Right lobe of liver (tissue), 6 donors: ENCODE results near the gene LCE1D. TPM values are rescaled to one million over a fixed set of nuclear protein-coding genes. Genes with fewer than 3 reads are reported as not detected.

Experiments used
- ATAC-seq, 4 donors: fragments of 200-7000 bp; cut with Tn5 transposase; one replicate each; pipeline ENCODE4 v1.9.1; 2020; ENCODE audit warnings: mild to moderate bottlenecking in 4 of 4, moderate library complexity in 4 of 4
- DNase-seq, 3 donors: peaks; one replicate each; pipeline ENCODE4 v3.0.0-alpha.2; 2020
- H3K27ac ChIP-seq, 3 donors: fragments of 200-600 bp; one replicate each; pipeline ENCODE4 v1.8.0; 2022
- H3K27me3 ChIP-seq, 2 donors: fragments of 200-600 bp; one replicate each; pipeline ENCODE4 v1.8.0; 2022
- H3K36me3 ChIP-seq, 4 donors: fragments of 200-600 bp; sonication (generic) in 1 of 4; one replicate each; pipeline versions ENCODE4 v1.5.1 to v1.8.0; 2017 to 2022; ENCODE audit warnings: control low read depth in 1 of 4
- H3K4me1 ChIP-seq, 4 donors: fragments of 200-600 bp; sonication (generic) in 1 of 4; one replicate each; pipeline versions ENCODE4 v1.5.1 to v1.8.0; 2017 to 2022; ENCODE audit warnings: control low read depth in 1 of 4
- H3K4me3 ChIP-seq, 3 donors: fragments of 200-600 bp; one replicate each; pipeline ENCODE4 v1.8.0; 2022
- H3K9me3 ChIP-seq, 4 donors: fragments of 200-600 bp; sonication (generic) in 1 of 4; one replicate each; pipeline versions ENCODE4 v1.5.1 to v1.8.0; 2017 to 2022; ENCODE audit warnings: control low read depth in 1 of 4
- CTCF ChIP-seq, 4 donors: fragments of 200-600 bp in 3 of 4; fragments of 450-650 bp in 1 of 4; IDR thresholded peaks; one replicate each; pipeline versions ENCODE4 v1.5.1 to v1.8.0; 2016 to 2022; ENCODE audit warnings: antibody characterized with exemption in 4 of 4, mild to moderate bottlenecking in 2 of 4
- POLR2A ChIP-seq: fragments of 450-650 bp; IDR thresholded peaks from one replicate; pipeline ENCODE4 v1.6.1; 2017; ENCODE audit warnings: antibody characterized with exemption, mild to moderate bottlenecking
- WGBS: methylation state at CpG from one replicate; pipeline ENCODE4 v1.1.6; 2018; ENCODE audit warnings: low coverage, low lambda C conversion rate; ENCODE audit not compliant: insufficient coverage; ENCODE audit errors: missing lambda C conversion rate; 5-methylcytosine and 5-hydroxymethylcytosine counted together
- intact Hi-C, 2 donors: fragments of 100-400 bp; cut with DNase I; formaldehyde crosslinking; loops; one replicate each; pipeline versions ENCODE4 v1.11.2 to v1.14.1; 2022
- total RNA-seq, 6 experiments: library from RNA; depleted of rRNA in 2 of 6; stranded (reverse); fragments of >200 nt in 2 of 6; fragmentation: NEBNext Ultra II Directional in 3 of 6; extraction: Animal tissue kit (Norgen Biotek cat#: 25700) in 3 of 6; gene quantifications; one replicate each; pipeline versions ENCODE4 v1.1.0 to v1.2.4, GENCODE V29; 2016 to 2023
- donor health status: DM: no; HTN: yes; CAD: no.
- donor health status: DM: no; HTN: no; CAD: no.
- donor health status: DM: no; HTN: no; CAD: no.
- donor health status: DM: no; HTN: yes; CAD: no.
- donor health status: DM: no; HTN: yes; CAD: no.

The LCE1D gene
- total RNA-seq, 6 experiments from 2014 or later = not detected

DNA sequence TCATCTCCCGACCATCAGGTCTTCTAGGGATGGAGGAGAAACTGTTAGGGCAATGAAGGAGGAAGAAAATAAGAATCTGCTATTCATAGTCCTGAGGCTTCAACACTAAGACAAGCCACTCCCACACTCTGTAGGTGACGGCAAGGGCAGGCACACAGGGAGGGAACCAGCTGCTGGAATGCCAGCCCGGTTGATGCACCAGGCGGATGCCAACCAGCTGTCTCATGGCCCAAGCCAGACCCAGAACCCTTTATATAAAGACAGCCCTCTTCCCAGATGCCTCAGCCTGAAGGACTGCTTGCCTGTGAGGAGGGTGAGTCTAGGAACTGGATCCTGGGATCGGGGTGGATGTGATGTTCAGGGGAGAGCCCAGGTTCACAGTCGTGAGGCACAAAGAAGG lies 38.8 kb upstream of the LCE1D start, which contains the start of gene KPRP:
Gene KPRP, plus strand, starts transcription at position 279 of the 400 bp plus-strand sequence. CDS start 1,564 bp downstream, outside the sequence.
- no peak for DNase-seq
- TF ChIP-seq CTCF (IDR thresholded peaks at IDR 0.05) (no peak), POLR2A (no peak)
- H3K9me3 ChIP-seq = no peaks in the 10 kb centered on the region
- no peaks in the 10 kb centered on the region for H3K36me3 ChIP-seq
- H3K4me3 ChIP-seq = no peak within 1 kb of the TSS
- no peak within 1 kb of the TSS for H3K27ac ChIP-seq
- 50% methylated on average over 6 of the region's 6 CpGs for WGBS
- no peaks in the 10 kb centered on the region for H3K27me3 ChIP-seq
- no peaks in the 10 kb centered on the region for H3K4me1 ChIP-seq
- intact Hi-C loops = no loop called here
- ATAC-seq = no peak

DNA sequence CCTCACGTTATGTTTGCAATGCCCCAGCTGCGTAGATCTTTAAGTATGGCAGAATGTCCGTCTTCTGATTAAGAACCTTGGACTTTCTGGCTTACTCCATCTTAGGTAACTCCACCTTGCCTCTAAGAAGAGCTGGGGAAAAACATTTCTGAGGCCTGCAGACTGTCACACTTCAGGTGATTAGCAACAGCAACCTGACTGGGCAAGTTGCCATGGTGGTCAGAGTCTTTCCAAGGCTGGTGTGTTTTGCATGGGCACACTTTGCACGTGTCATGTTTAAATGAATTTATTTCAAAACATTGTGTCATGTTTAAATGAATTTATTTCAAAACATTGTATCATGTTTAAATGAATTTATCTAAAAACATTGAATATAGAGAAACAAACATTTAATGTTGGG lies 37.9 kb upstream of the LCE1D start:
- Histone ChIP-seq H3K27me3 (no peaks in the 10 kb centered on the region), H3K4me1 (no peaks in the 10 kb centered on the region), H3K27ac (no peak overlapping the region), H3K4me3 (no peak overlapping the region), H3K36me3 (no peaks in the 10 kb centered on the region), H3K9me3 (no peaks in the 10 kb centered on the region)
- 60% methylated on average over 2 of the region's 4 CpGs for WGBS
- intact Hi-C loops = no loop called here
- no peak for ATAC-seq
- TF ChIP-seq POLR2A = no peak
- TF ChIP-seq CTCF (IDR thresholded peaks at IDR 0.05) = no peak
- no peak for DNase-seq

DNA sequence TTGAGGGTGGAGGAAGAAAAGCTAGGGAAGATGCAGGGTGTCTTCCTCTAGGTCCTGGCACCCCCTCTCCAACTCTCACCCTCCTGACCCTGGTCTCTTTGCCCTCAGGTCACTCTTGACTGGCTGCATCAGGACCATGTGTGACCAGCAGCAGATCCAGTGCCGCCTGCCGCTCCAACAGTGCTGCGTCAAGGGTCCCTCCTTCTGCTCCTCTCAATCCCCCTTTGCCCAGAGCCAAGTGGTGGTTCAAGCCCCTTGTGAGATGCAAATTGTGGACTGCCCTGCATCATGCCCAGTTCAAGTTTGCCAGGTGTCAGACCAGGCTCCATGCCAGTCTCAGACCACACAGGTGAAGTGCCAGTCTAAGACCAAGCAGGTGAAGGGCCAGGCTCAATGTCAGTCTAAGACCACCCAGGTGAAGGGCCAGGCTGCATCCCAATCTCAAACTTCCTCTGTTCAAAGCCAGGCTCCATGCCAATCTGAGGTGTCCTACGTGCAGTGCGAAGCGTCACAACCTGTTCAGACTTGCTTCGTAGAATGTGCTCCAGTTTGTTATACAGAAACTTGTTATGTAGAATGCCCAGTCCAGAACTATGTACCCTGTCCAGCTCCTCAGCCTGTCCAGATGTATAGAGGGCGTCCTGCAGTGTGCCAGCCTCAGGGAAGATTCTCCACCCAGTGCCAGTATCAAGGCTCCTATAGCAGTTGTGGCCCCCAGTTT lies 36.9 kb upstream of the LCE1D start:
- DNase-seq = no peak
- no peaks in the 10 kb centered on the region for H3K36me3 ChIP-seq
- 81% methylated on average over 3 of the region's 8 CpGs for WGBS
- H3K27ac ChIP-seq = no peak overlapping the region
- no peaks in the 10 kb centered on the region for H3K9me3 ChIP-seq
- no peak for ATAC-seq
- no peaks in the 10 kb centered on the region for H3K4me1 ChIP-seq
- H3K4me3 ChIP-seq = no peak overlapping the region
- no peaks in the 10 kb centered on the region for H3K27me3 ChIP-seq
- intact Hi-C loops = no loop called here
- no peak for TF ChIP-seq CTCF (IDR thresholded peaks at IDR 0.05)
- TF ChIP-seq POLR2A = no peak

DNA sequence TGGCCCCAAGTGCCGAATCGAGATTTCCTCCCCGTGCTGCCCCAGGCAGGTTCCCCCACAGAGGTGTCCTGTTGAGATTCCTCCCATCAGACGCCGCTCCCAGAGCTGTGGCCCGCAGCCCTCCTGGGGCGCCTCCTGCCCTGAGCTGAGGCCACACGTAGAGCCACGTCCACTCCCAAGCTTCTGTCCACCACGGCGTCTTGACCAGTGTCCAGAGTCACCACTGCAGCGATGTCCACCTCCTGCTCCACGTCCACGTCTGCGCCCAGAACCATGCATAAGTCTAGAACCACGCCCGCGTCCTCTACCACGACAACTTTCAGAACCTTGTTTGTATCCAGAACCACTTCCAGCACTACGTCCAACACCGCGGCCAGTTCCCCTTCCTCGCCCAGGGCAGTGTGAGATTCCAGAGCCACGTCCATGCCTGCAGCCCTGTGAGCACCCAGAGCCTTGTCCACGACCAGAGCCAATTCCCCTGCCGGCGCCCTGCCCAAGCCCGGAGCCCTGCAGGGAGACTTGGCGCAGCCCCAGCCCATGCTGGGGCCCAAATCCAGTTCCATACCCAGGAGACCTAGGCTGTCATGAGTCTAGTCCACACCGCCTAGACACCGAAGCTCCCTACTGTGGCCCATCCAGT lies 35.9 kb upstream of the LCE1D start:
- TF ChIP-seq POLR2A (no peak), CTCF (IDR thresholded peaks at IDR 0.05) (no peak)
- H3K27ac ChIP-seq = no peak overlapping the region
- no peak for ATAC-seq
- H3K9me3 ChIP-seq = no peaks in the 10 kb centered on the region
- DNase-seq = no peak
- intact Hi-C loops = no loop called here
- no peak overlapping the region for H3K4me3 ChIP-seq
- H3K27me3 ChIP-seq = no peaks in the 10 kb centered on the region
- no peaks in the 10 kb centered on the region for H3K36me3 ChIP-seq
- no peaks in the 10 kb centered on the region for H3K4me1 ChIP-seq
- WGBS = 75% methylated on average over 12 of the region's 31 CpGs
